NCI-H1105 treated with DMSO at 0.1 percent for 48 hours (cell line): ENCODE measurements around the gene RCVRN.
"Not testable (repeated sequence)": the region's sequence is repeated elsewhere in the genome, so short reads cannot be mapped to it uniquely, and the experiment has no call there.

Experiments used
- DNase-seq: peaks from one replicate; lab custom pipeline; 2025; lab: John Stamatoyannopoulos, UW

The RCVRN gene

DNA sequence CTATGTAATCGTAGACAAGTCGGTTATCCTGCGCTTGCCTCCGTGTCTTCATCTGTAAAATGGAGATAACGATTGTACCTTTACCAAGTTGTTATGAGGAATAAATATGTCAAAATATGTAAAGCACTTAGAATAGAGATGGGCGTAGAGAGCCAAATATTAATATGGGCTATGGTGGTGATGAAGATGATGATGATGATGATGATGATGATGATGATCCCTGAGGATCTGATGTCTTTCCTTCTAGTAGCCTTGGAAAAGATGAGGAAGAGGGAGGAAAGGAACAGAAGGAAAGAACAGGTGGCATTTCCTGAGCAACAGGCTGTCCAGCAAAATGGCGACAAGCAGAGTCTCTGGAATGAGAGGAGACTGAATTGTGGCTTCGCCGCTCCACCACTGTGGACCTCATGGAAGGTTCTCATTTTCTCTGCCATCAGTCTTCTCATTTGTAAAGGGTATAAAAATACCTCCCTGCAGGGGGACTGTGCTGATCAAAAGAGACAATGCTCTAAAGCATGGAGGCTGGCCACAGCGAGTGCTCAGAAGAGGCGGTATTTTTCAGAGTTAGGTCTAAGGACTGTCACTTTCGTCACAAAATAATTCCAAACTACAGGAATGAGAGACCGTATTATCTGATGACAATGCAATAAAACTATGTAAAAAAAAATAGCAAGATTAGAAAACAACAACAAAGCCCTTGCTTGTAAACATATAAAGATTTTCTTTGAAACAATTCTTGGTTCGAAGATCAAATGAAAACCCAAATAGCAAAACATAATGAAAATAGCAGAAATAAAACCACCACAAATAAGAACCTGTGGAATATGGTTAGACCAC, 17.2 kb upstream of the RCVRN start:
- DNase-seq: no peak

DNA sequence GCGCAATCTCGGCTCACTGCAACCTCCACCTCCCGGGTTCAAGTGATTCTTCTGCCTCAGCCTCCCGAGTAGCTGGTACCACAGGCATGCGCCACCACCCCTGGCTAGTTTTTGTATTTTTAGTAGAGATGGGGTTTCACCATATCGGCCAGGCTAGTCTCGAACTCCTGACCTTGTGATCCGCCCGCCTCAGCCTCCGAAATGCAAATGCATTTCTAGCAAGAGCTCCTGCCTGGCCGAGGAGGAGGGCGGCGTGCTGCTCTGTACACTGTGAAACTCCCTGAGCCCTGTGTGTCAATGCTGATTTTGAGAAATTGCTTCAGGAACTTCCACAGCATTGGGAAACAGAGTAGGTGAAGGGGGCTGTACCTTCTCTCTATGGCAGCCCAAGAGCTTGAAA, 16.1 kb upstream of the RCVRN start:
- not testable (repeated sequence) for DNase-seq

DNA sequence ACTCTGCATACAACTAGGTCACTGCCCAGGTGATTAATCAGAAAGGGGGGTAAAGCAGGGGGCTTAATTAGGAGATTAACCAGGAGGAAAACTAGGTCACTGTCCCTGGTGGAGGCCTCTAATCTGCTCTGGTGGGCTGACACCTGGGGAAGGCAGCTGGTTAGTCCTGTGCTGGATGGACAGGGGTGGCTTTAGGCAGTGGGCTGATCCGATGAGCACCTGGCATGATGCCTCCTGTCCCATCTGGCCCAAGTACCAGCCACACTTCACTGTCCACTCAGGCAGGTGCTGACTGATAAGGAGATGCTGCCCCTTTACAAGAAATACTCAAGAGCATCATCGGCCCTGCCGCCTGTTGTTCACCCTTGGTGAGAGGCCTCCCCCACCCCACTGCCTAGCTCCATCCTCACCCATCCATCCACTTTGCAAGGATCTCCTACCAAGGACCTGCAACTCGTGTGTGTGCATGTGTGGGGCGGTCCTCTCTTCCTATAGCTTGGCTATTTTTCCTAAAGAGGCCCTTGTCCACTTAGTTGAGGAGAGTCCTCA, 13.8 kb upstream of the RCVRN start:
- no peak for DNase-seq

DNA sequence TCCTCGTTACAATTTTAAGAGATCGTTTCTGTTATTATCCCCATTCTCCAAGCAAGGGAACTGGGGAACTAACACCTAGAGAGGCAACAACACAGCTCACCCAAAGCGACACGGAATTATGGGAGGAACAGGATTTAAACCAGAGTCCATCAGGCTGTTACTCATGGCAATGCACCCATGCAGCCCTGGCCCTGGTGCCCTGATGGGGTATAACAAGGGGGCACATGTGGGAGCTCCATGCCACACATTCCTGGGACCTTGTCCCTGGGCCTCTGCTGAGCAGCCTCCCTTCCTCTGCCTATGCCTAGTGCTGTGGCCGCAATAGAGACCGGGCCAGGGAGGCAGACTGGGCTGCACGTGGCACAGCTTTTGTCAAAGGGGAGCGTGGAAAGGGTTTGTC, 13.3 kb upstream of the RCVRN start:
- no peak for DNase-seq

DNA sequence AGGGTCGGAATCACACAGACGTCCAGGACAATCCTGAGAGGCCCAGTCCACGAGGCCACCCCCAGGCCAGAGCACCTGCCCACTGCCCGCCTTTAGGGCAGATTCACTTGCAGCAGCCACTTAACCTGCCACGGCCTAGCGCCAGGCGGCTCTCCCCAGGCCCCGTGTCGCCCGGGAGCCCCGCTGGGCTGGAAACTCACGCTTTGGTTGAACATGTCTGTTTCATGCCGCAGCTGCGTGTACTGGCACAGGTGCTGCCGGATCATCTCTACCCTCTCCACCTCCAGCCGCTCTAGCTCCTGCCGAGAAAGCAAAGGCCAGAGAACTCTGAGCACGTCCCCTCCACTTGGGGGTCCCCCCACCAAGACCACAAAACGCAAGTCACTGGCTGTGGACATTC, 12.7 kb upstream of the RCVRN start:
- no peak for DNase-seq

DNA sequence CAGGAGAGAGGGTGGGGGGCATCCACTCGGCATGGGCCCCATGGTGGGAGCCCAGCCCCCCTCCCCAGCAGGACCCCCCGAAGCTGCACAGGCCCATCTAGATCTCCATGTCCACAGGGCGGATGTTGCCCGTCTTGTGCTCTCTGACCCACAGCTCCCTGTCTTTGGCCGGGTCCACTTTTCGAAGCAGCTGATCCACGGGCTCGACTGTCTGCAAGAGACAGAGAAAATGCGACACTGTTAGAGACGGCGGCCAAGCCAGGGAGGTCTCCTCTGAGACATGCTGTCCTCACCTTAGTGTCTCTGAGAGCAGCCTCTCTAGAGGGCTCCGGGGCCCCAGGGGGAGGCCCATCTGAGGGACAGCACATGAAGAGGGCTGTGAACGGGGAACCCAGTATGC, 12.1 kb upstream of the RCVRN start:
- no peak for DNase-seq

DNA sequence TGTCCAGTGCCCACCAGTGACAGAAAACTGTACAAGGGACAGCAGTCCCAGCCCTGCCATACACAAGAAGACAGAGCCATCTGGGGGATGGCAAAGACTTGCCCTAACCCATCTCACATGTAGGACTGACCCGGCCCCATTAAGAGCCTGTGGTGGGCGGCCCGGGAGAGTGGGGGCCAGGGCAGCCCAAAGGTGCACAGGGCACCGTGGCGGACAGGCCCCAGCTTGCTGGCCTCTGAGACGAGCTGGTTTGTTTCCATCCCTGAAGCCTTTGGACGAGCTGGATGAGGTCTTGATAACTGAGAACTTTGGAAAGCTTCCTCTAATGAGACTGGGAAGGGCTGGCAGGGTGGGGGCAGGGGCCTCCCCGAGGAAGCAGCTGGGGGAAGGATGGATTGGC, 11.0 kb upstream of the RCVRN start:
- DNase-seq: no peak

DNA sequence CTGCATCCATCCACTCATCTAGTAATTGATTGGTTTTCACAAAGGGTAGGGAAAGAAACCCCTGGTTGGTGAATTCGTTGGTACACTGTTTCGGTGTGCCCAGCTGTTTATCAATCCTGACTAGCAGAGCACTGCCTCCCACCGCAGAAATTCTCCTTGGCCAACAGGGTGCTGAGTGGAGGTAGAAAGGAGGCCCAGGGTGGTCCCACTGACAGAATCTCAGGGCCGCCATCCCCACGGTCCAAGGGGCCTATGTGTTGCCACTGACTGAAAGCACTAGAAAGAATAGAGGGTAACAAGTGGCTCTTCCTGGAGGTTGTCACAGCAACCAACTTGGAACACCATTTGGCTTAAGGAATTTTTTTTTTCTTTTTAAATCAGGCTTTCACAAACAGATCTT, 8.4 kb upstream of the RCVRN start:
- no peak for DNase-seq

DNA sequence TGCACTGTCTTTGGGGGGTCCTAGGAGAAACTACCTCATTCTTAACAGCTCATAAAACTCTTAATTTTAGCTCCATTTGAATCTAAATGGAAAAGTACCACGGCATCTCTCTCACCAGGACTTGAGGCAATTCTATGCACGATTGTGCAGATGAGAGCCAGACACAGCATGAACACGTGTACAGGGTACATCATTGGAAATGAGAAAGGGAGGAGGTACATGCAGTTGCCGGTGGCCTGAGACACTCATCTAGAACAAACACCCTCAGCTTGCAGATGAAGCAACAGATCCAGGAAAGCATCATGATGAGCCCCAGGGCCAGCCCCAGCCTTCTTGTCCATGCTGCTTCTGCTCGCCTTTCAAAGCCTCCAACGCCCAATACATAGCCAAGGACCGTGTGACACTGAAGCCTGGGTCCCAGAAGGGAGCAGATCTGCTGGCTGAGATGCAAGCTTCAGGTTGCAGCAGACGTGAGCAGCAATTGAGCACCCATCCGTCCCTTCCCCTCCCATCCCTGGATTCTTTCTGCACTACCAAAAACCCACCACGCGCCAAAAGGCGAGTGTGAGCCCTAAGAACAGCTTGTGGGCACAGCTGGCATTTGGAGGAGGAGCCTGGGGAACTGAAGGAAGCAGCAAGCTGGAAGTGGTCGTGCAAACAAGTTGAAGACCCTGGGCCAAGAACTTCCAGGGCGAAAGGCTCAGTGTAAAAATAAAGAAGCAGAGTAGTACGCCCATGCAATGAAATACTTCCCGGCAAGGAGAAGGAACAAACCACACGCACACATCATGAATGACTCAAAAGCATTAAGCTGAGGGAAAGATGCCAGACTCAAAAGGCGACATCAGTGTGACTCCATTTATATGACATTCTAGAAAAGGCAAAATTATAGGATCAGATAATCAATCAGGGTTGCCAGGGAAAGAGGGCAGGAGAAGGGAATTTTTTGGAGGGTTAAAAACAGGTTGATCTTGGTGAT, 7.3 kb upstream of the RCVRN start:
- DNase-seq: no peak

DNA sequence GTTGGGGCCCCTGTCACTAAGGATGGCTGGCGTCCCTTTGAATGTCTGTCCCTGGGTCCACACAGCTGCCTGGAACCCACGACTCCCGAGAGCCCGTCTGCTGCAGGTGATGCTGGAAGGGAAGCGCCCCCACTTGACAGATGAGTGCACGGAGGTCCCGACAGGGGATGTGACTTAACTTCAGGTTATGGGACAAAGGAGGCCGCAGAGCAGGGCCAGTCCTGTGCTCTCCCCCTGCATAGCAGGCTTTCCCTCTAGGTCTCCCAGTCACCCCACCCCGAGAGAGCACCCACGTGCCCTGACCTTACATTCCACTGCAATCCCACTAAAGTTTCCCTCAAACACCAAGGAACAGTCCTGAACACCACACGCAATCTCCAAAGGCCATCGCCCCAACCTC, 6.0 kb upstream of the RCVRN start:
- DNase-seq: no peak

DNA sequence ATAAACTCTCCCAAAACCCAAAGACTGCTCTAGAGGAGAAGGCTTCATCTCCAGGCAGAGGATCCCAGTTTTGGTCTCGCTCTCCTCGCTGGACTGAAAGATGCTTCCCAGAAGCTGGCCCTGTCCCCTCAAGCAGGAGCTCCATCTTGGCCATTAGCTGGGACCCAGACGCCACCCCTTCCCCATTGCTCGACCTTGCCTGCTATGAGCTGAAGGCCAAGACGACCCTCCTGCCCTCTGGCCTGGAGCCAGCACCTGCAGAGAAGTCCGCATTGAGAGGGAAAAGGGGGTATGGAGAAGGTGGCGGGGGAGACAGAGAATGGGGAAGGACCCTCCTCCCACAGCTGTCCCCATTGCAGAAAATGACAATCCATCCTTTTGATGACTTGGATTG, 3.6 kb upstream of the RCVRN start:
- no peak for DNase-seq

DNA sequence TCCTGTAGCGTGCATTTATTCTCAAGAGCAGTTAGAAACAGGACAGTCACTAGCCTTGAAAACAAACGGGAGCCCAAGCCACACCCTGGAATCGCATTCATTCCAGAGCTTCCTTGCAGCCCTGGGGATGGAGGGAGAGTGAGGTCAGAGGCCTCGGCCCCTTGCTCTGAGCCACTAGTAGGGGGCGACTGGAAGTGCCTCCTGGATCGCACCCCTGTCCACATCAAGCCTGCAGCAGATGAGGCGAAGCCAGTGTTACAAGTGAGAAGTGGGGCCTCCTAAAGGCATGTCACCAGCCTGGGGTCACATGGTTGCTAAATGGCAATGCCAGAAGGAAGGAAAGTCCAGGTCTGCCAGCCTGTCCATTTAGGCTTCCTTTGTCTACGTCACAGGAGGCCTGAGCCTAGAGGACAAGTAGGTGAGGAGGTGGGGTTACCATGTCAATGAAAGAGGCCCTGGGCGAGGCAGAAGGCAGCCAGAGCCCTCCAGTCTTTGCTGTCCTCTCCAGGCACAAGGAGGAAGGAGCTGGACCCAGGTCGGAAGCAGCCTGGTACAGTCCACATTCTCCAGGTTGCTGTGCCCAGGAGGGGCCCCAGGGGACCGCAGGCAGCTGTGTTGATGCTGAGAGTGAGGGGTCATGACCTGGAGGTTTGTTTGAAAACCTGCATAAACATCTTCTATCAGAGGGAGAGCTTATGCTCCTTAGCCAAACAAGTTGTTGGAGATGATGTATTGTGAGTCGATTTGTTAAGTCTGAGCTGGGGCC, 3.0 kb upstream of the RCVRN start:
- no peak for DNase-seq

DNA sequence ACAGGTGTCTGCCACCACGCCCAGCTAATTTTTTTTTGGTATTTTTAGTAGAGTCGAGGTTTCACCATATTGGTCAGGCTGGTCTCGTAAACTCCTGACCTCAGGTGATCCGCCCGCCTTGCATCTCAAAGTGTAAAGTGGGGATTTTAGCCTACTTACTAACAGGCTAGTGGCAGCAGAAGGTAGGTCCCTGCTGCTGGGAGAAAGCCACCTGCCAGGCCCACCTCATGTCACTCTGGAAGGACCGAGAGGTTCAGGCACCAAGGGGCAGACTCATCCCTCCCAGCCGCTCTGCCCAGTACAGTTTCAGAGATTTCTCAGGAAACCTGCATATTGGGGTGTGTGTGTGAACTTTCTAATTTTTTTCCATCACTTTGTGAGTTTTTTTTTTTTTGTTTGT, 2.1 kb upstream of the RCVRN start:
- no peak for DNase-seq

DNA sequence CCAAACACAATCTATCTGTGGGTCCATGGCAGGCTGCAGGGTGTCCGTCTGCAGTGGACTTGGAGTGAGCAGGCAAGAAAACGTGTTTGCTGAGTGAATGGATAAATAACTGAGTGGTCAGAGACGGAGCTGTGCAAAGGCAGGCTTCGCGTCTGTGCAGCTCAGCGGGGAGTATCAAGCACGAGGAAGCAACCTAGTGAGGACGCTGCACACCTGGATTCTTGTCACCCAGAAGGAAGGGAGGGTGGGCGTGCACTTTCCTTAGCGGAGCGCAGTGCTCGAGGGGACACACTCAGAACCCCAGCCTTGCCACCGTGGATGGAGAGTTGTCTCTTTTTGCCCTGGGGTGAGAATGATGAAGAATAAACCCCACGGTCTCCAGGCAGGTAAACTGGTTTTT, 1.5 kb upstream of the RCVRN start:
- no peak for DNase-seq

DNA sequence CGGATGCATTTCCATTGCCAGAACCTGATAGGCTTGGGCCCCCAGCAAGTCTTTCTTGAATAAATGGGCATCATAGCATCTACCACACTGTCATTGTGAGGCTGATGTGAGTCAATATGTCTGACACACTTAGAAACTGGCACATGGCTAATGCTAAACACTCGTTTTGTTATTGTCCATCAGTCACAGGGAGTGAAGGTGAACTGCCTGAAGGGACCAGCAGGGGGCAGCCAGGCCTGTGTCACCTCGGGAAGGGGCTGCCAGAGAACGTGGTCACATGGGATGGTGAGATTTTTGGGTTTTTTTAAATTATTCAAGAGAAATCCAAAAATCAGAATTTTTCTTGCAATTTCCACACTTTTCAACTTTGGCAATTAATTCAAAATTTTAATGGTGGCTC, 831 bp upstream of the RCVRN start:
- no peak for DNase-seq

DNA sequence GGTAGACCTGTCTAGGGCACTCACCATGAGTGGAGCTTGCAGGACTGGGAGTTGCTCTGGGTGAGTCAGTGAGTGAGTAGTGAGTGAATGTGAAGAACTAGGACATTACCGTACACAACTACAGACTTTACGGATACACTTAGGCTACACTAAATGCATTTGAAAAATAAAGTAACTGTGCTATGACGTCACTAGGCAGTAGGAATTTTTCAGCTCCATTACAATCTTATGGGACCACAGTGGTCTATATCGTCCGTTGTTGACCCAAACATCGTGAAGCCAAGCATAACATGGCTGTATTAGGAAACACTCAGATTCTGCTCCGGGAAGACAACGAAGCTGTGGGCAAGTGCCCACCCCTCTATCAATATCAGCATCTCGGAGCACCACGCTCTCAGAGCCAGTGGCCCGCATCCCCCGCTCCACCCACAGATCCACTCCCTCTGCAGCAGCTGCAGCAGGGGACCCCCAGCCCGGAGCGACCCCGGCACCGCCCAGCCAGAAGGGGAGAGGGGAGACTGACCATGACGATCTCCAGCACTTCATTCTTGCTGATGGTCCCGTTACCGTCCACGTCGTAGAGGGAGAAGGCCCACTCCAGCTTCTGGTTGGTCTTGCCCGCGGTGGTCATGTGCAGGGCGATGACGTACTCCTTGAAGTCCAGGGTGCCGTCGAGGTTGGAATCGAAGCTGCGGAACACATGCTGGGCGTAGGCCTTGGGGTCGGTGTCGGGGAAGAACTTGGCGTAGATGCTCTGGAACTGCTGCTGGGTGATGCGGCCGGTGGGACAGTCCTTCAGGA, 594 bp downstream of the RCVRN start:
- no peak for DNase-seq

DNA sequence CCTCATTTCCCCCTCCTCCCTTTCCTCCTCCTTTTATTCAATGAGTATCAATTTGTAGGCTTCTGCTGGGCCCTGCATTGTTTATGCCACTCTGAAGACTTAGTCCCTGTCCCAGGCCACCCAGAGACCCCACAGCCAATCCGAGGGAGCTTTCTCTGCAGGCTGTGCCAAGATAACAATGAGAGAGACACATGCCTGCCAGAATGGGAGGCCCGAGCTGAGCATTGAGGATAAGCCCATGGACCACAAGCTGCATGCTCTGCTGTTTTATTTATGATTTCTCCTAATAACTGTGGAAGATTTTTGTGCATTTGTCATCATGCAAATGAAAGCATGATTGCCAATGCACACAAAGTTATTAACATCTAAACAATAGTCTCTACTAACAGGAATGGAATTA, 3.0 kb downstream of the RCVRN start:
- no peak for DNase-seq

DNA sequence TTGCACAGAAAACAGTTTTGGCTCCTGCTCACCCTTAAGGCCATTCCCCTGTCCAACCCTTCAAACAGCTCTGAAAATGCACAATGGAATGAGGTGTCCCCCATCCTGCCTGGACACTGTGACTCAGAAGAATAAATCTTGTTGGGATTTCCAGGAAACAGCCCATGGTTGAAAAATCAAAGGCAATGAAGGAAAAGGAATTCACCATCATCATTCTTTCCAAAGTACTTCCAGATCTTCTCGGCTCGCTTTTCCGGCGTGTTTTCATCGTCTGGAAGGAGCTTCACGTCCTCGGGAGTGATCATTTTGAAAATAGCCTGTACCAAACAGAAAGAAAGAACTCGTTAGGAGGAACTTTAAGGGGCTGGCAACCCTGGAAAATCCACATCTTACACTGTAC, 4.3 kb downstream of the RCVRN start:
- DNase-seq: no peak

DNA sequence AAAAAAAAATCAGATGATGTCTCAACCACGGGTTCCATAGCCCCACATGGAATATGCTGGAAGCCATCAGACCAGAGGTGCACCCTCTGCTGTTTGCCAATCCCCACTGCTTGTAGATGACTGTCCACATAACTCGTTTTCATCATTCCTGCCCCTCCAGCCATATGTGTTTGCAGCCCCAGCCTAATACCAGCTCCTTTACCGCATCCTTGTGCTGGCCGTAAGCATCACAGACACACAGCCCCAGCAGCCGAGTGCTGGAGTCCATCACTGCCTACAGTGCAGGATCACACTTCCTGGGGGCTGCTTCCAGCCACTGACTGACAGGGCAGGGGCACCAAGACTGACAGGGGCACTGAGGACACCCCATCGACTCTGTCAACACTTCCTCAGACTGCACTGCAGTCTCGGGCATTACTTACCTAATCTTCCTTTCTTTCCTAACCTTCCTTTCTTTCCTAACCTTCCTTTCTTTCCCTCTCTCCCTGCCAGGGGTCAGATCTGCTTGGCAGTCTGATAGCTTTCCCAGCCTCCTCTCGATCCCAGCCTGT, 5.0 kb downstream of the RCVRN start:
- DNase-seq: no peak

DNA sequence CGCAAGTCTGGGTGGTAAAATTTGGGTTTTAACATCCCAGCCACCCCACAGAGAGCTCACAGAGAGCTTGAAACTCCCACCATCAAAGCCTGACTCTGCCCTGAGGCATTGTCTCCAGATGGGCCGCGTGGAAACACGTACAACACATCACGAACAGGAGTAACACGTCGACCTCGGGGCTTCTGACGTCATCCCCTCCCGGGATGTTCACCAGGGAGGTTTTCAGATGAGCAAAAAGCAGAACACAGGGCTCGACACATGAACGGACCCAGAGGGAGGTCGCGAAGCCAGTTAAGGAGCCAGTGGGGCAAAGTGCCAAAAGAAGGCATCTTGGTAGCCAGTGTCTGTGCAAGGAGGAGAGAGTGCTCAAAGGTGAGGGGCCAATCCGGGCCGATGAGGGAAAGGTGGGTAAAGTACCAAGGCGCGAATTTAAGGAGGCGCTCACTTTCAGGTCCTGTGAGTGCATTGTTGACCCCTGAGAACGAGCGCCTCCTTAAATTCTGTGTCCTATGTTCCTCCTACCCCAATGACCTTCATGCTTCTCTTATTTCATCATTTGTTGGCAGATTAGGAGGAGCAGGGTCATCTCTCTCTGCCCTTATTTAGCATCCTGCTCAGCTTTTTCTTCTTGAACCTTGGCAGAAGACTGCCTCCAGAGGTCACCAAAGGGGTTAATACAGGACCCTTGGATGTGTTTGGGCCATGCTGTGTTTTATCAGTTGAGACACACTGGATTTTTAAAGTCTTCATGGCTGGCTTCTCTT, 5.6 kb downstream of the RCVRN start:
- DNase-seq: no peak
